Ureter (tissue), 1 donor: ENCODE data around the gene WDR7. TPM values are rescaled to one million over a fixed set of nuclear protein-coding genes. Genes with fewer than 3 reads are reported as not detected.

Experiments
- DNase-seq: peaks from one replicate; pipeline ENCODE4 v3.0.0-alpha.2; 2020; ENCODE audit warnings: low spot score
- total RNA-seq: library from RNA; stranded (reverse); gene quantifications from one replicate; pipeline ENCODE4 v1.2.4, GENCODE V29; 2023
- donor health status: DM: yes; HTN: yes; CAD: no.

Gene WDR7
- total RNA-seq, 1 donor from 2014 or later = 49.2 TPM

GRCh38 chr18:56935434-56936040 is 284.4 kb downstream of the WDR7 start:
- DNase-seq = no peak

GRCh38 chr18:56936457-56936856 is 285.3 kb downstream of the WDR7 start:
- DNase-seq = no peak

GRCh38 chr18:56937874-56938430 is 286.8 kb downstream of the WDR7 start:
- DNase-seq = no peak

- no peak for DNase-seq
Measured at GRCh38 chr18:56945171-56946083, 294.3 kb downstream of the WDR7 start.

GRCh38 chr18:56947236-56947635 is 296.1 kb downstream of the WDR7 start:
- no peak for DNase-seq

GRCh38 chr18:56952026-56952425 is 300.9 kb downstream of the WDR7 start:
- no peak for DNase-seq

- no peak for DNase-seq
Measured at GRCh38 chr18:56953428-56954198, 302.5 kb downstream of the WDR7 start.

- DNase-seq = no peak
Measured at GRCh38 chr18:56955490-56955889, 304.3 kb downstream of the WDR7 start.

GRCh38 chr18:56959120-56959519 is 308.0 kb downstream of the WDR7 start:
- DNase-seq = no peak

- no peak for DNase-seq
Measured at GRCh38 chr18:56962322-56962721, 311.2 kb downstream of the WDR7 start.

GRCh38 chr18:56967035-56967434 is 315.9 kb downstream of the WDR7 start:
- DNase-seq = no peak

- no peak for DNase-seq
Measured at GRCh38 chr18:56973487-56973886, 322.3 kb downstream of the WDR7 start.

- DNase-seq = no peak
Measured at GRCh38 chr18:56974141-56974540, 323.0 kb downstream of the WDR7 start.

GRCh38 chr18:56975276-56975675 is 324.1 kb downstream of the WDR7 start:
- DNase-seq = no peak

- DNase-seq = no peak
Measured at GRCh38 chr18:56977309-56977708, 326.1 kb downstream of the WDR7 start.

- DNase-seq = no peak
Measured at GRCh38 chr18:56977771-56978170, 326.6 kb downstream of the WDR7 start.

- no peak for DNase-seq
Measured at GRCh38 chr18:56980151-56980550, 329.0 kb downstream of the WDR7 start.

GRCh38 chr18:56982766-56983165 is 331.6 kb downstream of the WDR7 start:
- no peak for DNase-seq

GRCh38 chr18:56983275-56983992 is 332.3 kb downstream of the WDR7 start:
- DNase-seq = no peak

- DNase-seq = no peak
Measured at GRCh38 chr18:56984731-56985130, 333.6 kb downstream of the WDR7 start.

GRCh38 chr18:56986829-56987228 is 335.7 kb downstream of the WDR7 start:
- no peak for DNase-seq
